IMR-90 (cell line): ENCODE data around the gene AFDN. TPM values are rescaled to one million over a fixed set of nuclear protein-coding genes. Genes with fewer than 3 reads are reported as not detected.

Experiments used
- ATAC-seq: fragments of 200-7000 bp; cut with Tn5 transposase; 2 replicates; pipeline ENCODE4 v1.9.1; 2020; ENCODE audit warnings: low read depth, mild to moderate bottlenecking, moderate library complexity
- BruUV-seq: library from RNA; stranded (reverse); fragments of 400-500 nt; replicated peaks from 2 replicates; lab custom pipeline; 2021; lab: Mats Ljungman, UMichigan
- CTCF ChIA-PET: fragments of 300-600 bp; formaldehyde crosslinking; extraction: SDS; loops from one replicate; lab custom pipeline; 2021; ENCODE audit warnings: antibody characterized with exemption; lab: Yijun Ruan, JAX
- POLR2A ChIA-PET: fragments of 300-600 bp; sonication (Branson Sonifier 250); formaldehyde crosslinking; loops from one replicate; lab custom pipeline; 2022; ENCODE audit warnings: antibody characterized with exemption; ENCODE audit not compliant: unreplicated experiment; lab: Charles Lee
- DNase-seq: peaks from one replicate; pipeline ENCODE4 v3.0.0; 2013
- H2AFZ ChIP-seq: replicated peaks from 2 replicates; pipeline ENCODE3; 2013; ENCODE audit warnings: low read length, mild to moderate bottlenecking; ENCODE audit not compliant: poor library complexity
- H2AK5ac ChIP-seq: 2 replicates; pipeline ENCODE4 v1.6.1; 2013; ENCODE audit warnings: low read depth, low read length, inconsistent platforms
- H2AK9ac ChIP-seq: replicated peaks from 2 replicates; pipeline ENCODE3; 2013; ENCODE audit warnings: mild to moderate bottlenecking, low read depth, low read length, moderate library complexity; ENCODE audit not compliant: poor library complexity
- H2BK120ac ChIP-seq: 2 replicates; pipeline ENCODE4 v1.6.1; 2013; ENCODE audit warnings: low read depth, low read length, inconsistent platforms
- H2BK15ac ChIP-seq: 3 replicates; pipeline ENCODE4 v1.6.1; 2013; ENCODE audit warnings: low read depth, low read length, inconsistent platforms
- H2BK20ac ChIP-seq: 2 replicates; pipeline ENCODE4 v1.6.1; 2013; ENCODE audit warnings: low read depth, mild to moderate bottlenecking, inconsistent platforms, low read length, moderate library complexity
- H2BK5ac ChIP-seq: 2 replicates; pipeline ENCODE4 v1.6.1; 2013; ENCODE audit warnings: mild to moderate bottlenecking, low read depth, low read length, inconsistent platforms; ENCODE audit not compliant: poor library complexity, severe bottlenecking
- H3K14ac ChIP-seq: replicated peaks from 2 replicates; pipeline ENCODE4 v1.6.1; 2013; ENCODE audit warnings: low read depth, low read length, inconsistent platforms
- H3K18ac ChIP-seq: 2 replicates; pipeline ENCODE4 v1.6.1; 2013; ENCODE audit warnings: low read depth, low read length, control low read depth
- H3K23ac ChIP-seq: 2 replicates; pipeline ENCODE4 v1.6.1; 2013; ENCODE audit warnings: low read depth, low read length, inconsistent platforms
- H3K27ac ChIP-seq: 2 replicates; pipeline ENCODE4 v1.5.1; 2013; ENCODE audit warnings: mild to moderate bottlenecking, control low read depth, low read length; ENCODE audit not compliant: insufficient read depth
- H3K27me3 ChIP-seq: 2 replicates; pipeline ENCODE4 v1.6.1; 2013; ENCODE audit warnings: low read length; ENCODE audit not compliant: control insufficient read depth, insufficient read depth
- H3K36me3 ChIP-seq: 2 replicates; pipeline ENCODE4 v1.6.1; 2013; ENCODE audit warnings: low read length, mixed read lengths; ENCODE audit not compliant: control insufficient read depth, insufficient read depth
- H3K4ac ChIP-seq: 2 replicates; pipeline ENCODE4 v1.6.1; 2013; ENCODE audit warnings: low read depth, low read length, inconsistent platforms
- H3K4me1 ChIP-seq: 2 replicates; pipeline ENCODE4 v1.6.1; 2013; ENCODE audit warnings: low read length, mixed read lengths; ENCODE audit not compliant: control insufficient read depth, insufficient read depth
- H3K4me2 ChIP-seq: 2 replicates; pipeline ENCODE4 v1.6.1; 2013; ENCODE audit warnings: low read depth, mild to moderate bottlenecking, control low read depth, low read length, moderate library complexity
- H3K4me3 ChIP-seq: 2 replicates; pipeline ENCODE4 v1.5.1; 2013; ENCODE audit warnings: low read depth, mild to moderate bottlenecking, control low read depth, low read length, moderate library complexity; ENCODE audit not compliant: insufficient read depth
- H3K56ac ChIP-seq: 2 replicates; pipeline ENCODE4 v1.6.1; 2013; ENCODE audit warnings: low read length, inconsistent platforms; ENCODE audit not compliant: insufficient read depth; ENCODE audit errors: extremely low read depth
- H3K79me1 ChIP-seq, 2 experiments: 2 replicates each; pipeline ENCODE4 v1.6.1; 2013; ENCODE audit warnings: low read length in 2 of 2, inconsistent platforms in 1 of 2, low read depth in 1 of 2
- H3K9ac ChIP-seq: 2 replicates; pipeline ENCODE4 v1.6.1; 2013; ENCODE audit warnings: low read depth, low read length, control low read depth
- H3K9me1 ChIP-seq: 2 replicates; pipeline ENCODE4 v1.6.1; 2013; ENCODE audit warnings: low read length, inconsistent platforms; ENCODE audit not compliant: insufficient read depth
- H3K9me3 ChIP-seq: 2 replicates; pipeline ENCODE4 v1.6.1; 2013; ENCODE audit warnings: low read length; ENCODE audit not compliant: control insufficient read depth, insufficient read depth
- H4K20me1 ChIP-seq: 2 replicates; pipeline ENCODE4 v1.6.1; 2013; ENCODE audit warnings: low read length, inconsistent platforms; ENCODE audit not compliant: insufficient read depth
- H4K5ac ChIP-seq: 2 replicates; pipeline ENCODE4 v1.6.1; 2013; ENCODE audit warnings: mild to moderate bottlenecking, low read depth, low read length, control low read depth
- H4K8ac ChIP-seq, 2 experiments: 2 replicates each; pipeline ENCODE4 v1.6.1; 2013; ENCODE audit warnings: low read depth in 2 of 2, low read length in 2 of 2, control low read depth in 1 of 2, inconsistent platforms in 1 of 2
- H4K91ac ChIP-seq: 2 replicates; pipeline ENCODE4 v1.6.1; 2013; ENCODE audit warnings: low read depth, low read length, inconsistent platforms; ENCODE audit not compliant: insufficient read depth
- CEBPB ChIP-seq: IDR thresholded peaks from 2 replicates; pipeline ENCODE4 v1.6.1; 2012; ENCODE audit warnings: low read depth, low read length, improper control_type of control experiment
- MAFK ChIP-seq: IDR thresholded peaks from 2 replicates; pipeline ENCODE4 v1.6.1; 2012; ENCODE audit warnings: low read depth, low read length, improper control_type of control experiment
- MAZ ChIP-seq: IDR thresholded peaks from 2 replicates; pipeline ENCODE4 v1.6.1; 2012; ENCODE audit warnings: low read depth, mild to moderate bottlenecking, low read length, improper control_type of control experiment, moderate library complexity, borderline replicate concordance
- MXI1 ChIP-seq: IDR thresholded peaks from 2 replicates; pipeline ENCODE4 v1.6.1; 2012; ENCODE audit warnings: low read depth, mild to moderate bottlenecking, low read length, moderate library complexity, borderline replicate concordance
- WGBS, 2 experiments: methylation state at CpG; one replicate each; pipeline versions ENCODE4 v1.1.5 to v1.1.7; 2013; ENCODE audit warnings: missing lambda C conversion rate in 2 of 2; ENCODE audit not compliant: insufficient read length in 1 of 2; ENCODE audit errors: extremely low coverage in 2 of 2; 5-methylcytosine and 5-hydroxymethylcytosine counted together
- dilution Hi-C: fragments of 300-500 bp; cut with HindIII; formaldehyde crosslinking; loops from one replicate; pipeline ENCODE4 v1.14.3; 2018; ENCODE audit warnings: low sequenced_read_pairs; ENCODE audit not compliant: unreplicated experiment
- in situ Hi-C: fragments of 300-500 bp; cut with MboI; formaldehyde crosslinking; loops from 3 replicates; pipeline ENCODE4 v1.14.3; 2019; ENCODE audit warnings: low sequenced_read_pairs, inconsistent platforms, mixed read lengths
- intact Hi-C: fragments of 100-400 bp; cut with micrococcal nuclease; formaldehyde crosslinking; loops from 2 replicates; pipeline ENCODE4 v1.10.0; 2022
- polyA plus RNA-seq, 3 experiments: library from polyadenylated mRNA; depleted of rRNA; stranded (reverse); fragments of >200 nt; gene quantifications; 2 replicates each; pipeline ENCODE4 v1.2.3, GENCODE V29; 2012; ENCODE audit warnings: low replicate concordance in 1 of 3
- total RNA-seq: library from RNA; depleted of rRNA; stranded (reverse); fragments of >200 nt; gene quantifications from 2 replicates; pipeline ENCODE4 v1.2.3, GENCODE V29; 2012

The AFDN gene
- total and polyA plus RNA-seq, 2 of the 4 experiments (the other 2 are of a cell fraction) = 11.6 to 20.8 TPM

DNA sequence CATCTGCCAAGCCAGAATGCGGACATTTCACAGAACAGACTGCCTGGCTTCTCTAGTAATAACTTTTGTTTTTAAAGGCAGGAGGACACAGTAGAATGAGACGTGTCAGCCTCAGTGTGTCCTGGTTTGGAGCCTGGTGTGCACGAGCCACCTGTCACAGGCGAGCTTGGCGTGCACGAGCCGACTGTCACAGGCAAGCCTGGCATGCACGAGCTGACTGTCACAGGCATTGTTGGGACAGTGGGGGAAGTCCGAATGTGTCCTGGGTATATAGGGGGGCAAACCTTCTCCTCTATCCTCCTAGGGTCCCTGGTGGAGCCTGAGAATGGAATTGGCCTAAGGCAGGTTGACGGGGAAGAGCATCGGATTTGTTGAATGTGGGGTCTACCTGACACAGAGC is 178.2 kb downstream of the AFDN start:
- Histone ChIP-seq H4K8ac (no peak overlapping the region), H2BK20ac (no peak overlapping the region), H2BK120ac (no peak overlapping the region), H4K20me1 (no peaks in the 10 kb centered on the region), H3K4me3 (no peak overlapping the region), H3K9me1 (0 out of 2 replicates have a peak, but pooled peaks cover 3% of the 10 kb centered on the region), H3K79me1 (no peaks in the 10 kb centered on the region), H4K5ac (no peak overlapping the region), H2AK5ac (peak overlapping the region; percentile 19; the same call in 1 of the 2 replicates), H2BK15ac (no peak overlapping the region), H3K9ac (no peak overlapping the region), H3K9me3 (no peaks in the 10 kb centered on the region), H3K4me2 (no peak overlapping the region), H3K27ac (no peak overlapping the region), H3K56ac (no peak overlapping the region), H3K14ac (no peak overlapping the region), H2AK9ac (no peak overlapping the region), H3K23ac (no peak overlapping the region), H3K27me3 (peaks cover 5% of the 10 kb centered on the region), H3K36me3 (no peaks in the 10 kb centered on the region), H2AFZ (no peak overlapping the region), H4K91ac (no peak overlapping the region), H3K18ac (no peak overlapping the region), H3K4me1 (no peaks in the 10 kb centered on the region), H3K4ac (0 out of 2 replicates have a peak overlapping the region, but pooled peaks have one; percentile 15), H2BK5ac (no peak overlapping the region)
- 100% methylated on average over 2 of the region's 11 CpGs; no CpG with 5 or more reads in 1 of the 2 experiments for WGBS, 2 experiments
- BruUV-seq = no TSS peak
- dilution Hi-C loops = no loop called here
- DNase-seq (no peak), ATAC-seq (no peak)
- TF ChIP-seq MXI1 (no peak), CEBPB (no peak), MAZ (no peak), MAFK (no peak)
- ChIA-PET CTCF (no interaction called here), POLR2A (no interaction called here)
- intact Hi-C loops = no loop called here
- in situ Hi-C loops = no loop called here
